Fibroblast of skin of right quadriceps (primary cell): ENCODE measurements around the gene RAP1GDS1.
"Not testable (repeated sequence)": the region's sequence is repeated elsewhere in the genome, so short reads cannot be mapped to it uniquely, and the experiment has no call there.

Experiments
- DNase-seq: peaks from one replicate; pipeline ENCODE4 v3.0.0-alpha.2; 2013

RAP1GDS1 gene

DNA sequence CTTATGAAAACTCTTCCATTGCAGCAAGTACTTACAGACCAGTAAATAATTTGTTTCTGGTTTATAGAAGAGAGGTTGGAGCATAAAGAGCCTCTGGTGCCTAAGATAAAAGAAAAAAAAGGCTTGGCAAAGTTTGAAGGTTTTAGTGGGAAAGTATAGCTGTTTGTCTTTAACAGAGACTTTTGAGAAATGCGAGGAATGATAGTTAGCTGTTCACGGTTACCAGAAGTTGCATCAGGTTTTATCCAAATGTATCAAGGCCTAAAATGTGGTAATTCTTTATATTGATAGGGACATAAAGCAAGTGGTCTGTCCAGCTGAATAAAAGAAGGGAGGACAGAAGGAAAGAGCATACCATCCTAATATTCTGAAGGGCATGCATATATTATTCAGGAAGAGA lies 29.3 kb downstream of the RAP1GDS1 start:
- peak; percentile 88 for DNase-seq

DNA sequence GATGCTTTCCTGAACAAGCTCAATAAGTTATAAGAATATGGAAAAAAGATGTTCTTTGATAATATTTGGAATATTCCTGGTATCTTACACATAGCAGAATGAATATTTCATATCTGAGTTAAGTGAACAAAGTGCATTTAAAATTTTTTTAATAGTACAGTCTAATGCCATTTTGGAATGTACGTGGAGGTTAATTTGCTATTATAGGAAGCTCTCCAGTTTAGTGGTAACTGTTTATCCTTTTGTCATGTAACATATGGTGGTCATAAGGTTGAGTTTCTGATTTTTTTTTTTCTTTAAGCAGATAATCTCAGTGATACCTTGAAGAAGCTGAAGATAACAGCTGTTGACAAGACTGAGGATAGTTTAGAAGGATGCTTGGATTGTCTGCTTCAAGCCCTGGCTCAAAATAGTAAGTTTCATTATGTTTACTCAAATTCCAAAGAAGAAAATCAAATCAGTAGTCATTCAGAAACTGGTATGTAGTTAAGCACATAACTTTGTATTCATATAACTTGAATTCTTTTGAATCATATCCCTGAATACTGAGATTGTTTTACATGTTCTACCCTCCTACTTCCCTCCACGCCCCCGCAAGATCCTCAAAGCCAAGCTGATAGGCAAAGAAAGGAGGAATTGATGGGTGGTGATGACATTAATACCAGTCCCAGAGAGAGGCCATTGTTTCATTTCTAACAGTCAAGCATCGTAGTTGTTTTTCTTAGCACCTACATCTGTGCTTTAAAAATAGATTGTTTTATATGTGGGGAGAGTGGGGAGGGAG lies 32.1 kb downstream of the RAP1GDS1 start:
- no peak for DNase-seq

DNA sequence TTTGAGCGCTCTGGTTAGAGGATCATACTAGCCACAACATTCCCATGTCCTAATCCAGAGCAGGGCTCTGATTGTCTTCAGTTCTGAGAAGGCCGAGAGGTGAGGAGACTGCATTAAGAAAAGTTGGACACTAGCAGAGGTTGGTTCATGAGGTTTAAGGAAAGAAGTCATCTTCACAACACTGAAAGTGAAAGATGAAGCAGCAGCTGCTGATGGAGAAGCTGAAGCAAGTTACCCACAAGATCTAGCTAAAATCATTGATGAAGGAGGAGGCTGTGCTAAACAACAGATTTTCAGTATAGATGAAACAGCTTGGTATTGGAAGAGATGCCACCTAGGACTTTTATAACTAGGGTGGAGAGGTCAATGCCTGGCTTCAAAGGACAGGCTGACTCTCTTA lies 36.8 kb downstream of the RAP1GDS1 start:
- no peak for DNase-seq

DNA sequence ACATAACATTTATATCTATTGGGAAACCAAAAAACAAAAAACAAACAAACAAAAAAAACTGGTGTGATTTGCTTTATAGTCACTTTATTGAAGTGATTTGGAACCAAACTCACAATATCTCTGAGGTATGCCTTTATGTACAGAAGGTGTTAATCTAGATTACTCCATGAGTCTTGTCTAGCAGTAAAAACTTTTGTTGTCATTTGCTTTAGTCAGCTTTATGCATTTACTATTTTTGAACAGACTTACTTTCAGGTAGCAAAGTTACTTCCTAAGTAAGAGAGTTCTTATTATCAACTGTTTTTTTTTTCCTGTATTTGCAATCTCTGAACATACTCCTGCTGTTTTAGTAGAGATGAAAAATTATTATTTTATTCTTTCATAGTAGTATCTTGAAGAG lies 39.5 kb downstream of the RAP1GDS1 start:
- DNase-seq = no peak

DNA sequence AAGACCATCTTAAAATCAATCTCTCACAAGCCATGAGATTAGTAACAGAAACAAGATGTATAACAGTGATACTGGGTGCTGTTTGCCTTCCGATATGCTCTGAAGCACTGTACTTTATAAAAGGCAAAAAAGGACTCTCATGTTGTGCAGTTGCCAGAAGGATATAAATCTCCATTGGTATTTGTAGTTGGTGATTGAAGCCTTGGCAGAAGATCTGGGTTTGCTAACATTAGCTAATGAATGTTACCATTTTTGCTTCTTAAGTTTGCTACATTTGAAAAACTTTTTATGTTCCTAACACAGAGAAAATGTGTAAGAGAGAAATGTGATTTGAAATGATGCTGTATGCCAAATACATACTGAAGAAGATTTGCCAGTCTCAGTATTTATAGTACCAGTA lies 44.4 kb downstream of the RAP1GDS1 start:
- peak; percentile 25 for DNase-seq

DNA sequence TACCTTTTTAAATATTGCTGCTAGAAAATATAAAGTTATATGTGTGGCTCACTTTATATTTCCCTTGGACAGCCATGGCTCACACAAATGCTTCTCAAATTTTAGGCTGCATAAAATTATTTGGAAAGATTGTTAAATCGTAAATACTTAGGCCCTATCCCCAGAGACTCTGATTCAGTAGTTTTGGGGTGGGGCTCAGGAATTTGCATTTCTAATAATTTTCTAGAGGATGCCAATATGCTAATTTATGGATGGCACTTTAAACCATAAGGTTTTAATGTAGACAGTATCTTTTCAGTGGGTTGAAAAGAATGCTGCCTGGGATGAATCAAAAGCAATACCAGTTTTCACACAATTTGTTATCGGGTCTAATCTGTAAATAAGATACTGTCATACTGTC lies 49.7 kb downstream of the RAP1GDS1 start:
- no peak for DNase-seq

DNA sequence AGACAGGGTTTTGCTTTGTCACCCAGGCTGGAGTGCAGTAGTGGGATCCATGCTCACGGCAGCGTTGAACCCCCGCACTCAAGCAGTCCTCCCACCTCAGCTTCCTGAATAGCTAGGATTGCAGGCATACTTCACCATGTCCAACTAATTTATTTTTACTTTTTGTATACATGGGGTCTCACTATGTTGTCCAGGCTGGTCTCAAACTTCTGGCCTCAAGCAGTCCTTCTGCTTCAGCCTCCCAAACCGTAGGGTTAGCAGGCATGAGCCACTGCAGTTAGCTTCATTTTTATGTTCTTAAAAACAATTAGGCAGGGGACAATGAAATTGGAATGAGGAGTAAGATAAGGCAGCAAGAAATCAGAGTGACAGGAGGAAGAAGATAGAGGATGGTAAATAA lies 50.5 kb downstream of the RAP1GDS1 start:
- DNase-seq = no peak

DNA sequence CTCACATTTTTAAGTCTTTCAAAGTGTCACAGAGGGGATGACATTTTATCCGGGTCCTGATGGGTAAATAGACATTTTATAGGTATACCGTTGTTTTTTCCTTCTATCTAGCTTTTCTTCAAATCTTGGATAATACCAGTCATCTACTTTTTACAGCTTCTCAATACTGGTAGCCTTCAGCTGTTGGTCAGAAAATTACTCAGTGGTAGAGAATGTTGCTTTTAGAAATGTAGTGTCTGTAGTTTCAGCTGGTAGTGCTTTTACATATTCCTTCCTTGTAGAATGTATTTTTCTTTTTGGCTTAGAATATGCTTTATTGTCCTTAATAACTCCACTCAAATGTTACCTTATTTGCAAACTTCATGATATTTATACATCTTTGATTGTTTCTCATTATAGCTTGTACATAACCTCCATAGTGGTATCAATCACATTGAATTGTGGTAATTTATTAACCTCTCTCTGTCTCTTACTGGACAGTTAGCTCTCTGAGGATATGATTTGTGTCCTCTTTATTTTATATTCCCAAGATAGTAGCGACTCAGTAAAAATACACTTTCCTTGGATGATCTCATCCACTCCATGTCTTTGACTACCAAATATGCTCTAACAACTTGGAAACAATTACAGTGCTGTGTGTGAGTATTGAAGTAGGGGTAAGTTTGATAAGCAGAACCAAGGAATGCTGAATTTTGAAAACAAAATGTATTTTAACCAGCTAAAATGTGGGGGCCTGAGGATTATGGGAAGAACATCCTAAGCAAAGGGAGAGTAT lies 53.8 kb downstream of the RAP1GDS1 start:
- DNase-seq = peak; percentile 20

DNA sequence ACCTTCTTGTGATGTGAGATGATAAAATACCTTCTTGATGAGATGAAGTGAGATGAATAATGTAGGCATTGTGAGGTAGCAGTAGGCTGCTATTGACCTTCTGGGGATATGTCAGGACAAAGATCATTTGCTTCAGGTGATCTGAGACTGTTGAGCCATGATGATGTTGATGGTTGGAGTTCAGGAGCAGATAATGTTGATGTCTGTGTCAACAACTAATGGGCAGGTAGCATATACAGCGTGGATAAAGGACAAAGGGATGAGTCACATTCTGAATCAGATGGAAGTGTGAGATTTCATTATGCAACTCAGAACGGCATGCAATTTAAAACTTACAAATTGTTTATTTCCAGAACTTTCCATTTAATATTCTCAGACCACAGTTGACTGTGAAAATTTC lies 57.3 kb downstream of the RAP1GDS1 start:
- no peak for DNase-seq

DNA sequence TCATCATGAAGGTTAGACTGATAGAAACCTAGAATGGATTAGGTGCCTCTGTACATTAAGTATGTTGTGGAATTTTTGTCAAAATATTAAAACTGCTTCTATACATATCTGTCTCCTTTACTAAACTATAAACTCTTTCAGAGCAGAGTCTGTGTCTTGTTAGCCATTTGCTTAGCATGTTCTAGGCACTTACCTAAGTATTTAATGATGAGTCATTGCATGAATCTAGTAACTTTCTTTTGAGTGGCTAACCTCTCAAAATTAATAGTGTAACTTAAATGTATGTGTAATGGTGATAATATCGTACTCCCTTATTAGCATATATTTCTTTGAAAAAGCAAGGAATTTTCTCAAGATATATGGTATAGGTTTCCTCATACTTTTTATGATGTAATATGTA lies 57.8 kb downstream of the RAP1GDS1 start:
- DNase-seq = no peak

DNA sequence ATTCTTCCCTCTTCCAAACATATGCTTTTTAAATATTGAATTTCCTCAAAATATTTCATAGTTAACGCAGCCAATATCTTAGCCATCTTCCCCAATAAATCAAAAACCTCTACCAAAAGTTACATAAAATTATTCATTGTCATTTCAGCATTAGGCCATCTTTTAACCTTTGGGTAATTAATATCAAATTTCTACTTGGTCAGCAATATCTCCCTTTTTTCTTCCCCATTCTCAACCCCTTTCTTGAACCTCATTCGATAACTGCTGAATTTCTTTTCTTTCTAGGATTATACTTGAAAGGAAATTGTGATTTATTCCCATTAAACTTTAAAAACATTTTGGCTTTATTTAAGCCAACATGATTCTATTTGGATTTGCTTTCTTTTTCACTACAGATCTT lies 65.0 kb downstream of the RAP1GDS1 start:
- no peak for DNase-seq

DNA sequence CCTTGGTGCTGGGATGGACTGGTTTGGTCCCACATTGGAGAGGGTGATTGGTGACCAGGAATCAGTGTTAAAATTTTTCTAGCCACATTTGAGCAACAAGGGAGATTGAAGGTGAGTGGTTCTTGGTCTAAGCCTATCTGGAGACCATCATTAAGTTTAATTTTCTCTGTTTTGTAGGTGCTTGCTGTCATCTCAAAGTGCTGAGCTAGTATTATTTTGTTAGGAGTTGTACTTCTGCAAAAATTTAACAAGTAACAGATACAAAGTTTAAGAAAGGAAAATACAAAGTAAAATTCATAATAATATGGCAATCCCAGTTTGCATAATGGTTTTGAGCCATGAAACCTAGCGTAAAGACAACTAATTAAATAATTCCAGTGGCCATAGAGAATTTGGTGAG lies 66.5 kb downstream of the RAP1GDS1 start:
- no peak for DNase-seq

DNA sequence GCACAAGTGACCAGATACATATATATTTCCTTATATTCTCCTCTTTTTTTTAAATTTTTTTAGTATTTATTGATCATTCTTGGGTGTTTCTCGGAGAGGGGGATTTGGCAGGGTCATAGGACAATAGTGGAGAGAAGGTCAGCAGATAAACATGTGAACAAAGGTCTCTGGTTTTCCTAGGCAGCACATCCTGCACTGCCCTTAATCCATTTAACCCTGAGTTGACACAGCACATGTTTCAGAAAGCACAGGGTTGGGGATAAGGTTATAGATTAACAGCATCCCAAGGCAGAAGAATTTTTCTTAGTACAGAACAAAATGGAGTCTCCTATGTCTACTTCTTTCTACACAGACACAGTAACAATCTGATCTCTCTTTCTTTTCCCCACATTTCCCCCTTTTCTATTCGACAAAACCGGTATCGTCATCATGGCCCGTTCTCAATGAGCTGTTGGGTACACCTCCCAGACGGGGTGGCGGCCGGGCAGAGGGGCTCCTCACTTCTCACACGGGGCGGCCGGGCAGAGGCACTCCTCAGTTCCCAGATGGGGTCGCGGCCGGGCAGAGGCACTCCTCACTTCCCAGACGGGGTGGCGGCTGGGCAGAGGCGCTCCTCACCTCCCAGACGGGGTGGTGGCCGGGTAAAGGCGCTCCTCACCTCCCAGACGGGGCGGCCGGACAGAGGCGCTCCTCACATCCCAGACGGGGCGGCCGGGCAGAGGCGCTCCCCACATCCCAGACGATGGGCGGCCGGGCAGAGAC lies 68.9 kb downstream of the RAP1GDS1 start:
- DNase-seq = not testable (repeated sequence)

DNA sequence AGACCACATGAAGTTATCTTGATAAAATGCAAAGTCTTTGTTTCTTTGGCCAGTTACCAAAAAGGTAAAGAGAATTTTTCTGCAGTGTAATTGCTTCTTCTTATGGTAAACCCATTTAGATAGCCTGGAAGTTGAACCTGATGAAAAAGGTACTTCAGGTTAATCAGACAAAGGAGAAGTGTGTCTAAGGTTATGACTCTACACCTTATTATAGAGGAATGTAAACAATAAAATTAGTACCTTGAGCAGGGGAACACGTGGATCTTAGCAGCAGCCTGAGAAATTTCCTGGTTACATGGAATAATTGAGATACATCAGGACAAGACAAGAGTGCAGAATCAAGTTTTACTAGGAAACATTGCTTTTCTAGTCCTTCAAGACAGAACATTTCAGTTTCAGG lies 70.8 kb downstream of the RAP1GDS1 start:
- DNase-seq = no peak

DNA sequence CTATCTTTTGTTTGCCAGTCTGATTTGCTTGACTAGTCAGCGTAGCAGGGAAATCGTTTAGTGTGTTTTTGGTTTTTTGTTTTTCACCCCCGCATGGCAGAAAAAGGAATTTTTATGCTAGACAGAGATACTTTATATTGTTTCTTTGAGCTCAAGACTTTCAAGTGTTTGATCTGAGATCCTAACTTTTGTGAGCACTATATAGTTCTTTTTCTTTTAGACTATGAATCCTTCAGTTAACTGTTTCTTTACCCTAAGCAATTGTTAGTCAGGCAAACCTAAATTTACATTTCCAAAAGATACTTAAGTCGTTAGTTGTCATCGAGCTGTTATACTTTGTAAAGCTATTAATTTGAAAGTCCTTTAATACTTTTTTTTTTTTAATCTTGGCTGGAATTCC lies 73.3 kb downstream of the RAP1GDS1 start:
- DNase-seq = no peak

DNA sequence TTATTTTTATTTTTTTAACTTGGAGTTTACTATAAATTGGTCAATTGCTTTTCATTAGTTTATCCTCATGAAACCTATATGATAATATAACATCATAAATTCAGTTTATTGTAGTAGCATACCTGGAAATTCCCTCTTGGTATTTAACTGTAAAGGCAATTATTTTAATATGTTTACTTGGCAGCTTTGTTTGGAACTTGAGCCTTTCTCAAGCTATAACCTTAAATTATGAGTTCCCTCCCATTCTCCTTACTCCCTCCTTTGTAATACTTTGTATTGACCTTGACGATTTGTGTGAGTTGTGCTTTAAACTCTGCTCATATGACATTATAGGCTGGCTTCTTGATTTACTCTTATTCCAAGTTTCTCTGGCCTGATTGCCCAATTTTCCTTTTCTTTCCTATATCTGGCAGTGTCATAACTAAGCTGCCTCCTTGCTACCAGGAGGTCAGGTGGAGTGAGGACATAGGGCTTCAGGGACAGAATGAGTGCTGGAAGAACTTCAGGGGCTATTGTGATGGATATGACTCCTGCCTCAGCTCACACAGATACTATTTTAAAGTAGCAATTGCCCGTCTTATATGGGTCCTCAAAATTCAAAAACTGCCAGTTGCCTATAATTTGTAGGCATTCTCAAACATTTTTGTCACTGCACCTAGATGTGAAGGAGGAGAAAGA lies 77.7 kb downstream of the RAP1GDS1 start:
- no peak for DNase-seq

DNA sequence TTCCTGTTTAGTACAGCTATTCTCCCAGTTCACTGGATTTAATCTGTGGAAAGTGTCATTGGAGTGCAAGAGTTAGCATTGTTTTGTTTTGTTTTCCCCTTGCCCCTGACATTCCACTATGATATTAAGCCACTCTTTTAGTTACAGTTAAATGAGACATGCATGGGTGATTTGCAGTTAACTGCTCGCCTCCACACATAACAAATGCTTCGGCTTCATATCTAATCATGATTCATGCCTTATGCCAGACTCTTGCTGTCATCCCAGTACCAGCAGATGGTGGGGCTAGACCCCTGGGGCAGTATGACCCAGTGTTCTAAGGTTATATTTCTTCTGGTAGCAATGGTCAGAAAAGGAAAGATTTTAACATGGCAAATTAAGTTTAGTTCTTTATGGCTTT lies 80.1 kb downstream of the RAP1GDS1 start:
- peak; percentile 36 for DNase-seq

DNA sequence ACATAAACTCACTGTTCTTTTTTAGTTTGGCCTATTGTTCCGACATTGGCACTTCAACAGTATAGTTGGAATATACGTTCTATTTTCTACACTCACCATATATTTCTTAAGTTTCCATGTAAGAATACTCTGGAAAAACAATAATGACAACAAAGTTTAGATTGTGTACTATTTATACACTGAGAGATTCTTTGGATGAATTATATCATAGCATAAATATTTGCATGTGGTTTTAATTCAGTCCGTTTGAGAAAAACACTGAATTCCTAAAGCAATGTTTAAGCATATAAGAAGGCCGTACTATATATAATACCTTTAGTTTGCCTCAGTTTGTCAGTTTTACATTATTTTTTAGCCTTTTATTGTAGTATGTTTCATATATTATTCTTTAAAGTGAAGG lies 82.4 kb downstream of the RAP1GDS1 start:
- DNase-seq = peak; percentile 39

DNA sequence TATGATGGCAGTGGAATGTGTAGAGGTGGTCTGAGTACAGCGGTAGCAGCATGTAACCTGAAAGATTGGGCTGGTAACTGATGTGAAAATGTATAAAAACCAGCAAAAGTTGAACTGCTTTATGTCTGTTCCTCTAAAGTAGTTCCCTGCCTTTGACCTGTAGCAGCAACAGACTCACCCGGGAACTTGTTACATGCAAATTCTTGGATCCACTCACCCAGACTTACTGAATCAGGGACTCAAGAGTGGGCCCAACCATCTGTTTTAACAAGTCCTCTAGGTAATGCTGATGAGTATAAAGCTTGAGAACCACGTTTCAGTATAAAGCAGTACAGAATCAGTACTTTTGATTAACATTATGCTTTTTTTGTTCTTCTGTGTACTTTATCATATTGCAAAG lies 84.7 kb downstream of the RAP1GDS1 start:
- DNase-seq = no peak

DNA sequence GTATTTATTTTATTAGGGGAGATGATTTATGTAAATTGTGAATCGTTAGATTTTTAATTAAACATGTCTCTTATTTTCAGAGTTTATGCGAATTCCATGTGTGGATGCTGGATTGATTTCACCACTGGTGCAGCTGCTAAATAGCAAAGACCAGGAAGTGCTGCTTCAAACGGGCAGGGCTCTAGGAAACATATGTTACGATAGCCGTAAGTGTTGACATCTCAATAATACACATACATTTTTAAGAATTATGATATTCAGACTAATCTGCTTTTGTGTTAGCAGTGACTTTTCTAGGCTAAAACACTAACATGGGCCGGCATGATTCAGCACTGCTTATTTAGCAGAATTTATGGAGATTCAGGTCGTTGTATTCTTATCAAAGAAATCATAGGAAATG lies 91.2 kb downstream of the RAP1GDS1 start:
- peak; percentile 5 for DNase-seq

DNA sequence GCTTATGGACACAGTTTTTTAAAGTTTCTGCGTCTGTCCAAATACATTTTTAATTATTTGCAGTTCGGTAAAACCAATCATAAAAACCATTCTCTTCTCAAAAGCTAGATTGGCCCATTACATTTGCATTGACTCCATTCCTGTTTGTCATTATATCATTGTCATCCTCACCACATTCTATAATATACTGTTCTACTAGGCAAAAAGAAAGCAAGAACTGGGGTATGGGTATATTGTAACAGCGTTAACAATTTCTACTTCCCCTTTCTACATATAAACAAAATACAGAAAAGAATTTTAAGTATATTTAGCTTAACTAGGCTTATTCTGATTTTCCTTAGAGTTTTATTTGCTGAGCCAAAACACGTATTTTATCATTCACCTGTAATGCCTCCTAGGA lies 91.8 kb downstream of the RAP1GDS1 start:
- DNase-seq = no peak

DNA sequence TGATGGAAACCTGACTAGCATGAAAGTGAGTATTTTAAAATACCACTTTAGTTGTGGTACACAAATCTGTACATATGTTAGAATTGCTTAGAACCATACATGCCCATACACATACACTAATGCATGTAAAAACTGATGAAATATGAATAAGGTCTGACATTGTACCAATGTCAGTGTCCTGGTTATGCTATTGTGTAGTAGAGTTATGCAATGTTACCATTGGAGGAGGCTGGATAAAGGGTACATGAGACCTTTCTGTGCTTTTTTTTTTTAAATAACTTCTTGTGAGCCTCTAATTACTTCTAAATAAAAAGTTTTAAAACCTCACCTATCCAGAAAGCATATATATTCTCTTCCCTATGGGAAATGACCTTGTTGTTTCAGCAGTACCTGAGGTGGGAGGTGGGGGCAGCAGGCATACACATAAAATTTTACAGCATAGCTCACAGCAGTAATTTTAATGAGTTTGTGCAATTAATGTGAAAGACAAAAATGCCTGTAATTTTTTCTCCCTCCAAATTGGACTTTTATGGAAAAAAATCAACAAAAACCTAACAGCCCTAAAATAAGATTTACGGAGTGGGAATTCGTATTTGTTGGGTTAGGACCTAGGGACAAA lies 97.6 kb downstream of the RAP1GDS1 start:
- DNase-seq = no peak

DNA sequence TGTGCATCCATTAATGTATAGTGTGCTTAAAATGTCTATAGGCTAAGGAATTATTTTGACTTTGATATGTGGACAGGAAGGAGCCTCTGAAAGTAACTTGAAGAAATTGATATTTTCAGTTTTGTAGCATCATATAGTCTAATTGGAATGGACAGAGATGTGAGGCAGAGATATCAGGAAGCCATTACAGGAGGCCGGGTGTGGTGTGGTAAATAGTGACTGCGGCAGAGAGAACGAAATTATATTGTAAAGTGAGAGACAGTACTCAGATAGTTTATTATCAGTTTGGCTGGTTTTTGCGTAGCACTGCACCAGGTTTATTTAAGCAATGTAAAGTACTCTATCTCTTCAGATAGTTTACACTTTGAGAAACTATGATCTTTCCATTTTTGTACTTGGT lies 98.5 kb downstream of the RAP1GDS1 start:
- DNase-seq = no peak
